Mesenteric fat pad (tissue), 1 donor: Measurements from ENCODE around the gene CENPT. TPM values are rescaled to one million over a fixed set of nuclear protein-coding genes. Genes with fewer than 3 reads are reported as not detected.

ENCODE experiments used
- DNase-seq: peaks from one replicate; pipeline ENCODE4 v3.0.0-alpha.2; 2020; ENCODE audit warnings: low spot score
- total RNA-seq: library from RNA; stranded (reverse); fragmentation: NEBNext Ultra II Directional; extraction: Animal tissue kit (Norgen Biotek cat#: 25700); gene quantifications from one replicate; pipeline ENCODE4 v1.2.1, GENCODE V29; 2021
- donor health status: DM: yes; HTN: yes; CAD: no.

CENPT gene
- total RNA-seq, 1 donor from 2014 or later: 35.5 TPM

DNA sequence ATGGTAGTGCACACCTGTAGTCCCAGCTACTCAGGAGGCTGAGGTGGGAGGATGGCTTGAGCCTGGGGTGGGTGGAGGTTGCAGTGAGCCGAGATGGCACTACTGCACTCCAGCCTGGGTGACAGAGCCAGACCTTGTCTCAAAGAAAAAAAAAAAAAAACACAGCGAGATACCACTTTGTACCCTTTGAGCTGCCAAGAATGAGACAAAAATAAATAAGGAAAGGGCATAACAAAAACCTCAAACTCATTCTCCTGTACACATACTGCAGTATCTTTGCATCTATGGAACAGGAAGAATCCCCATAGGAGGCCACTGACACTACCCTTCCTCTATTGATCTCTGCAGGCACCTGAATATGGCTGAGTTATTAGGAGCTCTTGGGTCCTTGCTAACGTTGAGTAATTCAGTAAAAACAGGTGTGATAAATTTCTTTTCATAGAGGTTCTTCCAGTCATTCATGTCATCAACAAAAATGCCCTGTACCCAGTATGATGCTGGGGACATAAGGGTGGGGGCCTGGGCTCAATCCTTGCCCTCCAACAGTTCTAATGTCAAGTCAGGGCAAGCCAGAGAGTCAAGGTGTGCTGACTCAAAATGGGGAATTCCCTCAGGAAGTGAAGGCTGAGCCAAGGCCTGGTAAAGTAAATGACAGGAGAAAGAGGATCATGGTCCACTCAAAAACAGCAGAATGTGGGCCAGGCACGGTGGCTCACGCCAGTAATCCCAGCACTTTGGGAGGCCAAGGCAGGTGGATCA, 68.1 kb downstream of the CENPT start:
- DNase-seq: no peak

Other genes with a start within 250 kb of the CENPT start
- 0.96 TPM for gene CARMIL2, start 202.5 kb downstream of the CENPT start, total RNA-seq
- gene ACD, start 187.4 kb downstream of the CENPT start, total RNA-seq: 11.5 TPM
- gene PARD6A, start 186.7 kb downstream of the CENPT start, total RNA-seq: 3.9 TPM
- gene ENKD1, start 180.9 kb downstream of the CENPT start, total RNA-seq: 11.4 TPM
- gene C16orf86, start 180.9 kb downstream of the CENPT start, total RNA-seq: 2.9 TPM
- 16.7 TPM for gene GFOD2, start 128.4 kb downstream of the CENPT start, total RNA-seq
- gene RANBP10, start 41.1 kb downstream of the CENPT start, total RNA-seq: 14.5 TPM
- 1.1 TPM for gene TSNAXIP1, start 40.8 kb downstream of the CENPT start, total RNA-seq
- 21.6 TPM for gene THAP11, start 5.4 kb downstream of the CENPT start, total RNA-seq
- 87.6 TPM for gene NUTF2, start 760 bp downstream of the CENPT start, total RNA-seq
- 41.3 TPM for gene EDC4, start 25.4 kb upstream of the CENPT start, total RNA-seq
- not detected for gene NRN1L, start 37.2 kb upstream of the CENPT start, total RNA-seq
- 28.6 TPM for gene PSKH1, start 45.6 kb upstream of the CENPT start, total RNA-seq
- 1.3 TPM for gene CTRL, start 84.2 kb upstream of the CENPT start, total RNA-seq
- 53.8 TPM for gene PSMB10, start 89.2 kb upstream of the CENPT start, total RNA-seq
- 32.1 TPM for gene LCAT, start 96.4 kb upstream of the CENPT start, total RNA-seq
- 113 TPM for gene SLC12A4, start 120.9 kb upstream of the CENPT start, total RNA-seq
- gene DPEP3, start 132.8 kb upstream of the CENPT start, total RNA-seq: 0.16 TPM
- 1.5 TPM for gene DPEP2, start 151.8 kb upstream of the CENPT start, total RNA-seq
- not detected for gene DPEP2NB, start 168.2 kb upstream of the CENPT start, total RNA-seq
- gene DDX28, start 175.5 kb upstream of the CENPT start, total RNA-seq: 7.8 TPM
- 17.4 TPM for gene DUS2, start 175.6 kb upstream of the CENPT start, total RNA-seq
- 38.2 TPM for gene NFATC3, start 237.7 kb upstream of the CENPT start, total RNA-seq